ENCODE measurements around the gene PTPDC1.

DNA sequence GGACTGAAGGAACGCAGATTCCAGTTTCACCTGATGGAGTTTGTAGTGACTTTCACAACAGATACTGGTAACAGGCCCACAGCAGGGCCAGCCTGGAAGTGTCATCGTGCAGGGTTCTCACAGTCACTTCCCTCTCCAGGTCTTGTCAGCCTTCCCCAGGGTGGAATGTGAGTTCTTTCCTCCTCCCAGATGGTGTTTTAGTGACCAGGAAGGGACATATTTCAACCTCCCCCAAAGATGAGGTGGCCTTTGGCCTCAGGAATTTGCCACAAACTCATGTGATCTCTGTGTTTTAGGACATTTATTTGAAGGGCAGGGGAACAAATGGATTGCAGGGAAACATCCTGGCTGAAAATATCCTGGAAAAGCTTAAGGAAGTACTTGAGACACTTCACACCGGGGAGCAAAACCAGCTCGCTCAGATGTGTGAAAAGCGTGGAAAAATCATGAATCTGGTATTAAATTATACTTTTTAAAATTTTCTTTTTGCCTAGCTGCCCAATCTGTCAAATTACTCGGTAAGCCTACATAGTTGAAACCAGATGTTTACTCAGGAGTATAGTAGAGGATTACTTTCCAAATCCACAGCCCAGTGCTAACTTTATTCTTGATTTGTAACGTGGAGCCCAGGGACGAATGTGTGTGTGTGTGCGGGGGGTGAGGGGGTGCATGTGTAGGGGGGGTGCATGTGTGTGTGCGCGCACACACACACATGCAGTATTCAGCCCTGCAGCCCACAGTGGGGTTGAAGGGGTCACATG lies 66.8 kb downstream of the PTPDC1 start:
- no peak for TF ChIP-seq EZH2 (IDR thresholded peaks at IDR 0.05)
- no peak for TF ChIP-seq POLR2AphosphoS5 (IDR thresholded peaks at IDR 0.05; ENCODE audit: borderline replicate concordance, low read depth, low read length)
- TF ChIP-seq FOXP2 (optimal IDR thresholded peaks at IDR 0.05; ENCODE audit: control extremely low read depth, extremely low read length, insufficient read depth) = no peak

All from SK-N-MC (cell line).